H9 (cell line): ENCODE measurements around the gene MYO5C. TPM values are rescaled to one million over a fixed set of nuclear protein-coding genes. Genes with fewer than 3 reads are reported as not detected.
A peak's percentile ranks its signal among the peaks of the same experiment; 100 is the strongest.

Experiments
- DNase-seq: peaks from one replicate; pipeline ENCODE4 v3.0.0-alpha.2; 2017
- H2AFZ ChIP-seq: one replicate; pipeline ENCODE4 v1.6.1; 2013; ENCODE audit warnings: mild to moderate bottlenecking, low read length, control low read depth, moderate library complexity
- H2AK5ac ChIP-seq: 2 replicates; pipeline ENCODE4 v1.6.1; 2013; ENCODE audit warnings: low read length, control low read depth, mixed read lengths; ENCODE audit not compliant: insufficient read length
- H2BK120ac ChIP-seq: one replicate; pipeline ENCODE4 v1.6.1; 2013; ENCODE audit warnings: low read depth, mild to moderate bottlenecking, low read length, control low read depth, inconsistent platforms; ENCODE audit not compliant: poor library complexity, severe bottlenecking
- H2BK12ac ChIP-seq: 2 replicates; pipeline ENCODE4 v1.6.1; 2013; ENCODE audit warnings: low read length, control low read depth, mixed read lengths, low read depth; ENCODE audit not compliant: insufficient read length
- H2BK15ac ChIP-seq: 2 replicates; pipeline ENCODE4 v1.6.1; 2013; ENCODE audit warnings: low read depth, low read length, control low read depth
- H2BK20ac ChIP-seq: one replicate; pipeline ENCODE4 v1.6.1; 2013; ENCODE audit warnings: low read depth, mild to moderate bottlenecking, low read length, control low read depth, inconsistent platforms; ENCODE audit not compliant: poor library complexity, severe bottlenecking
- H2BK5ac ChIP-seq: 2 replicates; pipeline ENCODE4 v1.6.1; 2013; ENCODE audit warnings: low read length, control low read depth, mixed read lengths; ENCODE audit not compliant: insufficient read length
- H3K14ac ChIP-seq: 2 replicates; pipeline ENCODE4 v1.6.1; 2013; ENCODE audit warnings: low read length, control low read depth; ENCODE audit not compliant: insufficient read depth
- H3K18ac ChIP-seq: 2 replicates; pipeline ENCODE4 v1.6.1; 2013; ENCODE audit warnings: low read depth, mild to moderate bottlenecking, mixed read lengths, low read length, control low read depth; ENCODE audit not compliant: insufficient read length
- H3K23ac ChIP-seq: 2 replicates; pipeline ENCODE4 v1.6.1; 2013; ENCODE audit warnings: low read length, control low read depth, mixed read lengths, low read depth; ENCODE audit not compliant: insufficient read length
- H3K23me2 ChIP-seq: 2 replicates; pipeline ENCODE4 v1.6.1; 2013; ENCODE audit warnings: low read depth, mild to moderate bottlenecking, mixed read lengths, low read length, control low read depth; ENCODE audit not compliant: insufficient read length, poor library complexity, severe bottlenecking
- H3K27ac ChIP-seq: 2 replicates; pipeline ENCODE4 v1.5.1; 2013; ENCODE audit warnings: low read length, control low read depth, mixed read lengths, low read depth; ENCODE audit not compliant: insufficient read length
- H3K27me3 ChIP-seq: 2 replicates; pipeline ENCODE4 v1.6.1; 2013; ENCODE audit warnings: low read length, control low read depth, inconsistent platforms; ENCODE audit not compliant: insufficient read depth
- H3K4ac ChIP-seq: 2 replicates; pipeline ENCODE4 v1.6.1; 2013; ENCODE audit warnings: low read depth, mild to moderate bottlenecking, control low read depth, inconsistent platforms, low read length, moderate library complexity
- H3K4me1 ChIP-seq: 2 replicates; pipeline ENCODE4 v1.6.1; 2013; ENCODE audit warnings: low read length, control low read depth, inconsistent platforms; ENCODE audit not compliant: insufficient read depth
- H3K4me2 ChIP-seq: 2 replicates; pipeline ENCODE4 v1.6.1; 2013; ENCODE audit warnings: low read length, control low read depth, mixed read lengths; ENCODE audit not compliant: insufficient read length, insufficient read depth
- H3K56ac ChIP-seq: 2 replicates; pipeline ENCODE4 v1.6.1; 2013; ENCODE audit warnings: low read depth, mild to moderate bottlenecking, mixed read lengths, low read length, control low read depth; ENCODE audit not compliant: insufficient read length
- H3K79me1 ChIP-seq: 2 replicates; pipeline ENCODE4 v1.6.1; 2013; ENCODE audit warnings: low read depth, mild to moderate bottlenecking, moderate library complexity, low read length, control low read depth, inconsistent platforms; ENCODE audit not compliant: insufficient read depth, poor library complexity, severe bottlenecking
- H3K79me2 ChIP-seq: 2 replicates; pipeline ENCODE4 v1.6.1; 2013; ENCODE audit warnings: low read length, control low read depth, inconsistent platforms; ENCODE audit not compliant: insufficient read depth
- H3K9ac ChIP-seq: 2 replicates; pipeline ENCODE4 v1.6.1; 2013; ENCODE audit warnings: low read length, control low read depth, mixed read lengths; ENCODE audit not compliant: insufficient read length; ENCODE audit errors: extremely low read depth
- H3K9me3 ChIP-seq: one replicate; pipeline ENCODE4 v1.6.1; 2013; ENCODE audit warnings: low read depth, low read length, inconsistent platforms; ENCODE audit not compliant: control insufficient read depth
- H3T11ph ChIP-seq: one replicate; pipeline ENCODE4 v1.6.1; 2013; ENCODE audit warnings: mild to moderate bottlenecking, low read length, control low read depth, inconsistent platforms
- H4K20me1 ChIP-seq: one replicate; pipeline ENCODE4 v1.6.1; 2013; ENCODE audit not compliant: control insufficient read depth, insufficient read length, insufficient read depth
- H4K5ac ChIP-seq: 2 replicates; pipeline ENCODE4 v1.6.1; 2013; ENCODE audit warnings: low read depth, mild to moderate bottlenecking, mixed read lengths, low read length, control low read depth; ENCODE audit not compliant: insufficient read length
- H4K8ac ChIP-seq: replicated peaks from 2 replicates; pipeline ENCODE4 v1.6.1; 2013; ENCODE audit warnings: low read length, control low read depth, mixed read lengths, low read depth; ENCODE audit not compliant: insufficient read length
- H4K91ac ChIP-seq: 2 replicates; pipeline ENCODE4 v1.6.1; 2013; ENCODE audit warnings: low read depth, mild to moderate bottlenecking, moderate library complexity, mixed read lengths, low read length, control low read depth; ENCODE audit not compliant: insufficient read length
- H3K27ac Mint-ChIP-seq, 3 experiments: 2 replicates in 2 of 3; 3 replicates in 1 of 3; pipeline ENCODE4 v1.8.0; 2020 to 2021; ENCODE audit warnings: mixed read lengths in 3 of 3, mild to moderate bottlenecking in 1 of 3, moderate library complexity in 1 of 3
- H3K27me3 Mint-ChIP-seq: 2 replicates; pipeline ENCODE4 v1.8.0; 2021; ENCODE audit warnings: low read depth, mild to moderate bottlenecking, moderate library complexity, mixed read lengths
- H3K36me3 Mint-ChIP-seq, 3 experiments: 2 replicates in 2 of 3; 3 replicates in 1 of 3; pipeline ENCODE4 v1.8.0; 2020 to 2021; ENCODE audit warnings: low read depth in 3 of 3, mixed read lengths in 3 of 3; ENCODE audit not compliant: insufficient read depth in 1 of 3
- H3K4me1 Mint-ChIP-seq, 2 experiments: 2 replicates each; pipeline ENCODE4 v1.8.0; 2020; ENCODE audit warnings: mixed read lengths in 2 of 2
- H3K4me3 Mint-ChIP-seq, 2 experiments: 2 replicates in 1 of 2; 3 replicates in 1 of 2; pipeline ENCODE4 v1.8.0; 2020 to 2021; ENCODE audit warnings: mild to moderate bottlenecking in 2 of 2, mixed read lengths in 2 of 2, moderate library complexity in 1 of 2
- H3K9me3 Mint-ChIP-seq, 2 experiments: 2 replicates in 1 of 2; 3 replicates in 1 of 2; pipeline ENCODE4 v1.8.0; 2020; ENCODE audit warnings: mild to moderate bottlenecking in 2 of 2, mixed read lengths in 2 of 2, moderate library complexity in 1 of 2
- CTCF ChIP-seq: fragments of 200-600 bp; sonication (generic); conservative IDR thresholded peaks from 3 replicates; pipeline ENCODE4 v1.8.0; 2021; ENCODE audit warnings: antibody characterized with exemption, mild to moderate bottlenecking
- WGBS: extraction: QIAGEN DNeasy Blood & Tissue Kit; methylation state at CpG from one replicate; pipeline ENCODE4 v1.1.7; 2013; ENCODE audit warnings: missing lambda C conversion rate, low lambda C conversion rate, mixed read lengths; ENCODE audit not compliant: insufficient read length; ENCODE audit errors: extremely low coverage; 5-methylcytosine and 5-hydroxymethylcytosine counted together
- total RNA-seq: library from RNA; stranded (reverse); gene quantifications from 2 replicates; pipeline ENCODE4 v1.2.1, GENCODE V29; 2021

Gene MYO5C
- total RNA-seq, 1 experiment from 2014 or later = 22.2 TPM

- no CpG with 5 or more reads among the region's 2 CpGs for WGBS
Observed at GRCh38 chr15:52199271-52199670, 96.3 kb downstream of the MYO5C start.

More at GRCh38 chr15:52199271-52199670, 96.3 kb downstream of the MYO5C start:
- H3K27me3 Mint-ChIP-seq = no peaks in the 10 kb centered on the region
- no peak overlapping the region for H3K14ac ChIP-seq
- no peak overlapping the region for H4K91ac ChIP-seq
- H2BK12ac ChIP-seq = no peak overlapping the region
- no peaks in the 10 kb centered on the region for H3K79me1 ChIP-seq
- H4K20me1 ChIP-seq = no peaks in the 10 kb centered on the region
- no peaks in the 10 kb centered on the region for H3K9me3 ChIP-seq
- no peaks in the 10 kb centered on the region for H3K23me2 ChIP-seq
- H4K8ac ChIP-seq = no peak overlapping the region
- H3K4me2 ChIP-seq = no peak overlapping the region
- H3K27ac Mint-ChIP-seq = peak overlapping the region in 1 of 3 experiments; percentile 73; a peak in 1 of 7 replicates
- H2AK5ac ChIP-seq = no peak overlapping the region
- no peaks in the 10 kb centered on the region for H3K79me2 ChIP-seq
- H3K18ac ChIP-seq = no peak overlapping the region
- no peaks in the 10 kb centered on the region for H3K4me1 ChIP-seq
- H3K4me3 Mint-ChIP-seq = no peak overlapping the region
- no peak overlapping the region for H2BK15ac ChIP-seq
- TF ChIP-seq CTCF = no peak
- H3K4ac ChIP-seq = no peak overlapping the region
- no peak overlapping the region for H2BK20ac ChIP-seq
- no peaks in the 10 kb centered on the region for H3K4me1 Mint-ChIP-seq
- no peak overlapping the region for H3K56ac ChIP-seq
- H3K23ac ChIP-seq = no peak overlapping the region
- peaks cover 2 to 23% (median 18%) of the 10 kb centered on the region in 3 experiments; a peak in 6 of 7 replicates for H3K36me3 Mint-ChIP-seq
- H2BK5ac ChIP-seq = no peak overlapping the region
- no peak overlapping the region for H3K9ac ChIP-seq
- no peak overlapping the region for H2AFZ ChIP-seq
- H3K9me3 Mint-ChIP-seq = no peaks in the 10 kb centered on the region
- no peak overlapping the region for H3K27ac ChIP-seq
- H3T11ph ChIP-seq = no peak overlapping the region
- no peak overlapping the region for H2BK120ac ChIP-seq
- DNase-seq = no peak
- H3K27me3 ChIP-seq = no peaks in the 10 kb centered on the region
- H4K5ac ChIP-seq = no peak overlapping the region
